ENCODE data around the gene TAOK3.

Gene TAOK3

GRCh38 chr12:118103601-118104382 is 268.9 kb downstream of the TAOK3 start, which contains the start of gene VSIG10:
Gene VSIG10, minus strand, starts transcription at chr12:118104011. Its CDS starts 340 bp downstream, at chr12:118103671.
- DNase-seq, result peak; percentile 70
- peaks cover 4% of the 10 kb centered on the region for H3K36me3 Mint-ChIP-seq (ENCODE audit: low read depth)
- no peaks in the 10 kb centered on the region for H3K9me3 Mint-ChIP-seq
- peak within 1 kb of the TSS; percentile 90 for H3K4me3 Mint-ChIP-seq
- H3K27me3 Mint-ChIP-seq (ENCODE audit: low read depth, poor library complexity), result peaks cover 5% of the 10 kb centered on the region
- H3K4me1 Mint-ChIP-seq, result peaks cover 12% of the 10 kb centered on the region
- H3K27ac Mint-ChIP-seq, result peak within 1 kb of the TSS; percentile 70
- TF ChIP-seq CTCF (IDR thresholded peaks at IDR 0.05), result no peak

- Mint-ChIP-seq H3K4me1 (peaks cover 16% of the 10 kb centered on the region), H3K4me3 (peak overlapping the region; percentile 90), H3K9me3 (no peaks in the 10 kb centered on the region), H3K27me3 (ENCODE audit: low read depth, poor library complexity) (peaks cover 5% of the 10 kb centered on the region), H3K27ac (no peak overlapping the region), H3K36me3 (ENCODE audit: low read depth) (peaks cover 4% of the 10 kb centered on the region)
- DNase-seq, result peak; percentile 56
- no peak for TF ChIP-seq CTCF (IDR thresholded peaks at IDR 0.05)
Measured at GRCh38 chr12:118103201-118103600, 269.5 kb downstream of the TAOK3 start.

DNA sequence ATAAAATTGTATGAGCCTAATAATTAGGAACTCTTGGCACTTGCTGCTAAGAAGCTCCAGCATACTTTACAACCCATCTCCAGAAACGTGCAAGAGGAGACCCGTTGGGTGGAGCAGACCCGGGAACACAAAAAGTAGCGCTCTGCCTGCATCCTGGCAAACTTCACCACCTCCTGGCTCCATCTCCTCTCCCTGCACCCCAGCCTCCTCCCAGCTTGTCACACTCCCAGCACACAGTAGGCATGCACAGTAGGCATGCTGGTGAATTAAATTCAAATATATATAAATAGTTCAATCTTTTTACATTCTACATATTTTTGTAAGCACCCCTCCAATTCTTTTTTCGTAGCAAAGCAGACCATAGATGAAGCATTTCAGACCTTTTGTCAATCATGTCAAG is 270.1 kb downstream of the TAOK3 start:
- no peak for TF ChIP-seq CTCF (IDR thresholded peaks at IDR 0.05)
- Mint-ChIP-seq H3K27me3 (ENCODE audit: low read depth, poor library complexity) (peaks cover 5% of the 10 kb centered on the region), H3K9me3 (no peaks in the 10 kb centered on the region), H3K27ac (no peak overlapping the region), H3K4me1 (peaks cover 18% of the 10 kb centered on the region), H3K4me3 (peak overlapping the region; percentile 90), H3K36me3 (ENCODE audit: low read depth) (peaks cover 4% of the 10 kb centered on the region)
- DNase-seq, result no peak

DNA sequence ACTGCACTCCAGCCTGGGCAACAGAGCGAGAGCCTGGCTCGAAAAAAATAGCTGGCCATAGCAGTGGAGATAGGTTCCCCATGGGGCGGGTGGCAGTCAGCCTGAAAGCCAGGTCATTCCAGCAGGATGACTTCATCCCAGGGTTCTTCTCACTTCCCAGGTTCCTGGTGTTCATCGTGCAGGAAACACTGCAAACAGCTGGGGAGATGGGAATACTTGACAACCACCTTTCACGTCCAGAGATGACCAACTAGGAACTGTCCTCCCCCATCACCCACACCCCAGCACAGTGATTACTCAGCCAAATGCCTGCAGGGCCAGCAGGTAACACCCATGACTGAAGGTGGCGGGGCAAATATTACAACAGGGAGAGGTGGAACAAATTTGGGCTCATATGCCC is 270.6 kb downstream of the TAOK3 start:
- Mint-ChIP-seq H3K9me3 (no peaks in the 10 kb centered on the region), H3K27ac (peak overlapping the region; percentile 48)
- DNase-seq, result no peak

DNA sequence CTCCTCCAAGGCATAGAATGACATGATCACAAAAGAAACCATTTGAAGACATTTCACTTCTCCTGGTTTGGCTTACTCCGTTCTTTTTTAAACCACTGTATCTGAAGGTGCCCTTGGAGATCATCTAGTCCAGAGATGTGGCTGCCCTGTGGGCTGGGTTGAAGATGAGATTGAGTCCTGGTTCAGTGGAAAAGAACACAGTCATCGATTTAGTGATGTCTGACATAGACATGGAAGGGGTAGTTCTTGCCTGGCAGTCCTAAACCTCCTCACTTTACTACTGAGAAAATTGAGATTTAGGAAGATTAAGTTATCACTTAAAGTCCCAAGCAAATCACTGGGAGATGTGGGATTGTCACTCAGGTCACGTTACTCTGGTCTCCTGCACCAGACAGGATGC is 271.7 kb downstream of the TAOK3 start:
- peaks cover 4% of the 10 kb centered on the region for H3K36me3 Mint-ChIP-seq (ENCODE audit: low read depth)
- peaks cover 5% of the 10 kb centered on the region for H3K27me3 Mint-ChIP-seq (ENCODE audit: low read depth, poor library complexity)
- H3K9me3 Mint-ChIP-seq, result no peaks in the 10 kb centered on the region
- TF ChIP-seq CTCF (IDR thresholded peaks at IDR 0.05), result no peak
- no peak for DNase-seq
- no peak overlapping the region for H3K27ac Mint-ChIP-seq
- H3K4me1 Mint-ChIP-seq, result peaks cover 18% of the 10 kb centered on the region
- H3K4me3 Mint-ChIP-seq, result peak overlapping the region; percentile 36

More for the DNA sequence above, 270.6 kb downstream of the TAOK3 start:
- H3K4me1 Mint-ChIP-seq, result peaks cover 18% of the 10 kb centered on the region
- H3K4me3 Mint-ChIP-seq, result peak overlapping the region; percentile 90
- peaks cover 5% of the 10 kb centered on the region for H3K27me3 Mint-ChIP-seq (ENCODE audit: low read depth, poor library complexity)
- H3K36me3 Mint-ChIP-seq (ENCODE audit: low read depth), result peaks cover 4% of the 10 kb centered on the region
- TF ChIP-seq CTCF (IDR thresholded peaks at IDR 0.05), result no peak
